Brain microvascular endothelial cell (primary cell): ENCODE results near the gene LRP1B.

ENCODE experiments used
- DNase-seq: peaks from one replicate; pipeline ENCODE4 v3.0.0-alpha.2; 2020
- H3K27ac ChIP-seq: fragments of 250-450 bp; sonication (Bioruptor Pico); 2 replicates; pipeline ENCODE4 v1.5.1; 2020; ENCODE audit warnings: mild to moderate bottlenecking, moderate library complexity
- H3K27me3 ChIP-seq: fragments of 250-450 bp; sonication (Bioruptor Pico); replicated peaks from 2 replicates; pipeline ENCODE4 v1.5.1; 2020; ENCODE audit warnings: mild to moderate bottlenecking
- H3K36me3 ChIP-seq: fragments of 250-450 bp; sonication (Bioruptor Pico); replicated peaks from 2 replicates; pipeline ENCODE4 v1.5.1; 2020; ENCODE audit warnings: mild to moderate bottlenecking
- H3K4me3 ChIP-seq: 2 replicates; pipeline ENCODE4 v1.5.1; 2011; ENCODE audit warnings: low read depth, mild to moderate bottlenecking, control low read depth, low read length, moderate library complexity
- CTCF ChIP-seq: IDR thresholded peaks from 2 replicates; pipeline ENCODE4 v1.5.1; 2011; ENCODE audit warnings: low read depth, mild to moderate bottlenecking, moderate library complexity, low read length, control low read depth, inconsistent platforms; ENCODE audit errors: missing control alignments
- in situ Hi-C: cut with HindIII; loops from 2 replicates; pipeline ENCODE4 v1.10.0; 2017; ENCODE audit warnings: low sequenced_read_pairs, low pct_ligation_motif_present

Gene LRP1B

GRCh38 chr2:140627136-140627535 is 1503.7 kb downstream of the LRP1B start:
- no peak for TF ChIP-seq CTCF
- no peak for DNase-seq
- H3K27me3 ChIP-seq, result no peaks in the 10 kb centered on the region
- no peaks in the 10 kb centered on the region for H3K36me3 ChIP-seq
- H3K27ac ChIP-seq, result no peak overlapping the region
- no peak overlapping the region for H3K4me3 ChIP-seq
- in situ Hi-C loops, result no loop called here

GRCh38 chr2:140624200-140624599 is 1506.6 kb downstream of the LRP1B start:
- DNase-seq, result no peak
- Histone ChIP-seq H3K27ac (no peak overlapping the region), H3K36me3 (no peaks in the 10 kb centered on the region), H3K4me3 (no peak overlapping the region), H3K27me3 (no peaks in the 10 kb centered on the region)
- TF ChIP-seq CTCF, result no peak
- in situ Hi-C loops, result no loop called here

- no peak overlapping the region for H3K27ac ChIP-seq
- no peaks in the 10 kb centered on the region for H3K27me3 ChIP-seq
- no peaks in the 10 kb centered on the region for H3K36me3 ChIP-seq
- no peak for DNase-seq
- in situ Hi-C loops, result no loop called here
- TF ChIP-seq CTCF, result no peak
- H3K4me3 ChIP-seq, result no peak overlapping the region
Observed at GRCh38 chr2:140621583-140622362, 1509.0 kb downstream of the LRP1B start.

GRCh38 chr2:140604788-140605187 is 1526.0 kb downstream of the LRP1B start:
- Histone ChIP-seq H3K4me3 (no peak overlapping the region), H3K27ac (no peak overlapping the region), H3K27me3 (no peaks in the 10 kb centered on the region), H3K36me3 (no peaks in the 10 kb centered on the region)
- no peak for TF ChIP-seq CTCF
- DNase-seq, result no peak
- in situ Hi-C loops, result no loop called here

- Histone ChIP-seq H3K36me3 (no peaks in the 10 kb centered on the region), H3K27me3 (no peaks in the 10 kb centered on the region), H3K4me3 (no peak overlapping the region), H3K27ac (no peak overlapping the region)
- no peak for TF ChIP-seq CTCF
- in situ Hi-C loops, result no loop called here
- peak; percentile 7 for DNase-seq
Observed at GRCh38 chr2:140604096-140604495, 1526.7 kb downstream of the LRP1B start.

GRCh38 chr2:140603416-140603815 is 1527.4 kb downstream of the LRP1B start:
- Histone ChIP-seq H3K4me3 (no peak overlapping the region), H3K27me3 (no peaks in the 10 kb centered on the region), H3K36me3 (no peaks in the 10 kb centered on the region), H3K27ac (no peak overlapping the region)
- DNase-seq, result no peak
- in situ Hi-C loops, result no loop called here
- no peak for TF ChIP-seq CTCF
